Smooth muscle cell (in vitro differentiated cells): Measurements from ENCODE around the gene SLC16A9. TPM values are rescaled to one million over a fixed set of nuclear protein-coding genes. Genes with fewer than 3 reads are reported as not detected.

Source experiments
- DNase-seq: peaks from one replicate; lab custom pipeline; 2025; ENCODE audit not compliant: unreplicated experiment; lab: John Stamatoyannopoulos, UW
- H2AFZ ChIP-seq: fragments of 200-600 bp; sonication (generic); 2 replicates; pipeline ENCODE4 v1.6.0; 2016; ENCODE audit warnings: antibody characterized with exemption, low read depth, mild to moderate bottlenecking
- H3F3A ChIP-seq: fragments of 200-600 bp; sonication (generic); 2 replicates; pipeline ENCODE4 v1.6.0; 2017; ENCODE audit warnings: antibody characterized with exemption, low read depth
- H3K27ac ChIP-seq: fragments of 200-600 bp; sonication (generic); 2 replicates; pipeline ENCODE4 v1.5.1; 2016; ENCODE audit warnings: low read depth, mild to moderate bottlenecking
- H3K27me3 ChIP-seq: fragments of 200-600 bp; sonication (generic); 2 replicates; pipeline ENCODE4 v1.6.1; 2016; ENCODE audit warnings: low read depth, mild to moderate bottlenecking
- H3K36me3 ChIP-seq: fragments of 200-600 bp; sonication (generic); 2 replicates; pipeline ENCODE4 v1.5.1; 2016; ENCODE audit warnings: low read depth
- H3K4me1 ChIP-seq: fragments of 200-600 bp; sonication (generic); 2 replicates; pipeline ENCODE4 v1.5.1; 2016; ENCODE audit warnings: low read depth
- H3K4me2 ChIP-seq: fragments of 200-600 bp; sonication (generic); 2 replicates; pipeline ENCODE4 v1.6.0; 2016; ENCODE audit warnings: mild to moderate bottlenecking
- H3K4me3 ChIP-seq: fragments of 200-600 bp; sonication (generic); 2 replicates; pipeline ENCODE4 v1.5.1; 2016; ENCODE audit warnings: mild to moderate bottlenecking
- H3K79me2 ChIP-seq: fragments of 200-600 bp; sonication (generic); 2 replicates; pipeline ENCODE4 v1.6.0; 2016; ENCODE audit warnings: low read depth, mild to moderate bottlenecking
- H3K9ac ChIP-seq: fragments of 200-600 bp; sonication (generic); 2 replicates; pipeline ENCODE4 v1.6.0; 2016; ENCODE audit warnings: low read depth
- H3K9me3 ChIP-seq: fragments of 200-600 bp; sonication (generic); replicated peaks from 2 replicates; pipeline ENCODE4 v1.5.1; 2016; ENCODE audit warnings: low read depth
- H4K20me1 ChIP-seq: fragments of 200-600 bp; sonication (generic); 2 replicates; pipeline ENCODE4 v1.6.0; 2016; ENCODE audit warnings: low read depth
- CTCF ChIP-seq: fragments of 200-600 bp; sonication (generic); IDR thresholded peaks from 2 replicates; pipeline ENCODE4 v1.5.1; 2017; ENCODE audit warnings: borderline replicate concordance, mild to moderate bottlenecking, antibody characterized with exemption; ENCODE audit not compliant: insufficient read depth, poor library complexity, severe bottlenecking
- WGBS: methylation state at CpG from one replicate; pipeline ENCODE4 v1.1.7; 2016; ENCODE audit warnings: low lambda C conversion rate; 5-methylcytosine and 5-hydroxymethylcytosine counted together
- polyA plus RNA-seq: library from polyadenylated mRNA; unstranded; fragments of >200 nt; fragmentation: Nextera tagmentation; extraction: Ambion mirVana; gene quantifications from 2 replicates; pipeline ENCODE4 v1.2.1, GENCODE V29; 2016
- total RNA-seq: library from RNA; depleted of rRNA; stranded (reverse); fragments of >200 nt; gene quantifications from 2 replicates; pipeline ENCODE4 v1.2.3, GENCODE V29; 2014

Gene SLC16A9
- total and polyA plus RNA-seq, 2 experiments from 2014 or later = 0.90 to 2.1 TPM

- no peak overlapping the region for H3K4me3 ChIP-seq
- H3K9ac ChIP-seq = no peak overlapping the region
- peaks cover 2% of the 10 kb centered on the region for H3K27me3 ChIP-seq
- no peak overlapping the region for H3K27ac ChIP-seq
- no peak overlapping the region for H3K4me2 ChIP-seq
- no peaks in the 10 kb centered on the region for H4K20me1 ChIP-seq
- TF ChIP-seq CTCF = no peak
- no peaks in the 10 kb centered on the region for H3K9me3 ChIP-seq
- H3K4me1 ChIP-seq = no peaks in the 10 kb centered on the region
- WGBS = 67% methylated on average over 1 of the region's 1 CpG
- H3K36me3 ChIP-seq = no peaks in the 10 kb centered on the region
- no peak overlapping the region for H2AFZ ChIP-seq
- H3K79me2 ChIP-seq = no peaks in the 10 kb centered on the region
- DNase-seq = no peak
- no peaks in the 10 kb centered on the region for H3F3A ChIP-seq
These were observed 103.1 kb downstream of the SLC16A9 start for GRCh38 chr10:59606551-59606961.

GRCh38 chr10:59601985-59602384 is 107.7 kb downstream of the SLC16A9 start:
- no peaks in the 10 kb centered on the region for H4K20me1 ChIP-seq
- no peak overlapping the region for H3K27ac ChIP-seq
- no peak overlapping the region for H2AFZ ChIP-seq
- H3K4me2 ChIP-seq = no peak overlapping the region
- H3K4me3 ChIP-seq = no peak overlapping the region
- no peaks in the 10 kb centered on the region for H3K79me2 ChIP-seq
- H3F3A ChIP-seq = no peaks in the 10 kb centered on the region
- H3K9ac ChIP-seq = no peak overlapping the region
- peaks cover 2% of the 10 kb centered on the region for H3K27me3 ChIP-seq
- H3K36me3 ChIP-seq = no peaks in the 10 kb centered on the region
- no peak for DNase-seq
- 91% methylated on average over 3 of the region's 3 CpGs for WGBS
- H3K9me3 ChIP-seq = no peaks in the 10 kb centered on the region
- no peaks in the 10 kb centered on the region for H3K4me1 ChIP-seq
- no peak for TF ChIP-seq CTCF

Other genes with a start within 250 kb of the SLC16A9 start
- not detected in 2 replicates for gene MRLN, start 43.6 kb upstream of the SLC16A9 start, total RNA-seq
- not detected in 2 replicates for gene MRLN, start 43.6 kb upstream of the SLC16A9 start, polyA plus RNA-seq
- gene CCDC6, start 196.7 kb upstream of the SLC16A9 start, total RNA-seq = 35.1 and 36.8 TPM in 2 replicates
- 13.7 and 15.3 TPM in 2 replicates for gene CCDC6, start 196.7 kb upstream of the SLC16A9 start, polyA plus RNA-seq